ENCODE data around the gene SRL. TPM values are rescaled to one million over a fixed set of nuclear protein-coding genes. Genes with fewer than 3 reads are reported as not detected.

SRL gene
- total and polyA plus RNA-seq, 7 experiments from 2014 or later: not detected

DNA sequence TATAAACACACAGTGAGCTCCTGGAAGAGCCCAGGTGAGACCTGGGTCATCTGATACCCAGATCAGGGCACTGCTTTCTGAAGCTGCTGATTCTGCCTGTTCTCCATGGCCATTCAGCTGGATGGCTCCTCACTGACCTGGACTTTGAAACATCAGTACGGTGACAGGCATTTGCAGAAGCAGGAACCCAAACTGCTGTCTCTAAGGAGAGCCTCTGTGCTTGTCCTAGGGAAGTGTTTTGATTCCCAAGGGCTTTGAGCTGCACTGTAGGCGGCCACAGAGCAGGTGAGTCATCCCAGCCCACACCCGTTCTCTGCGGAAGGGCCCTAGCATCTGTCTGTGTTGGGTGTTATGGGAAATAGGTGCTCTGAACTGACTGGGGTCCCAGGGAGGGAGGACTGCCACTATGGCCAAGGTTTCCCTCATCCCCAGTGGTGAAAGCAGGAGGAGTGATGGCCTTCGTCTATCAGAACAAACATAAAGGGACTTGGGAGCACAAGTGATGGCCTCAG, 64.9 kb downstream of the SRL start:
- no peaks in the 10 kb centered on the region for H3K36me3 Mint-ChIP-seq
- CTCF ChIA-PET: interaction anchor here (0.7 kb wide), 1 partner anchor 787 kb away, joined by 3 read pairs; no protein-coding TSS in a partner anchor
- Histone ChIP-seq H3K4me3 (ENCODE audit: low read length) (no peak overlapping the region), H3K9me3 (ENCODE audit: control insufficient read depth in 2 of 3, low read length in 3 of 3) (no peaks in the 10 kb centered on the region), H3K27ac (ENCODE audit: low read depth, low read length) (no peak overlapping the region), H3K4me1 (ENCODE audit: control insufficient read depth in 2 of 2, insufficient read depth in 2 of 2, low read length in 2 of 2) (no peaks in the 10 kb centered on the region), H3K36me3 (ENCODE audit: control insufficient read depth in 2 of 3, insufficient read depth in 3 of 3, low read length in 3 of 3) (no peaks in the 10 kb centered on the region), H3K27me3 (ENCODE audit: control insufficient read depth in 2 of 2, insufficient read depth in 2 of 2, low read length in 2 of 2) (no peaks in the 10 kb centered on the region)
- POLR2A ChIA-PET: no interaction called here
- intact Hi-C loops (cut with micrococcal nuclease): no loop called here
- H3K9me3 Mint-ChIP-seq: peaks cover 0 to 2% (median 0%) of the 10 kb centered on the region in 11 donors
- peaks cover 0 to 12% (median 0%) of the 10 kb centered on the region in 5 donors for H3K27me3 Mint-ChIP-seq
- no peak for ATAC-seq
- H3K27ac Mint-ChIP-seq: no peak overlapping the region
- H3K4me1 Mint-ChIP-seq: peaks cover 0 to 6% (median 0%) of the 10 kb centered on the region in 7 donors
- H3K4me3 Mint-ChIP-seq: no peak overlapping the region
- no peak for DNase-seq

DNA sequence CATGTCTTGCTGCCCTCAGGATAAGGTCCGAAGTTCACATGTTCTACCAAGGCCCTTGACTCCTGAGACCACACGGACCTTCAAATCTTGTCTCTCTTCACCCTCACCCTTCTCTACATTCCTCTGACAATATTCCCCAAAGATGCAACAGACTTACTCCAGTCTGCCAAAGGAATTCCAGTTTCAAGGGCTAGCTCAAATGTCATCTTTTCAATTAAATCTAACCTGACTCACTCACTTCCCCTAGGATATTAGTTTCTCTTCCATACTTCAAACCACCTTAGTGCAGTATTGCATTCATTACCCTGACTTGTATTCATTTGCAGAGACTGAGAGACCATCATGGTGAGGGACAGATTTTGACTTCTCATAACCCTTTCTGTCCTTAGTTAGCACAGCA, 66.0 kb downstream of the SRL start:
- ChIA-PET POLR2A (no interaction called here), CTCF (no interaction called here)
- peaks cover 0 to 3% (median 0%) of the 10 kb centered on the region in 7 donors for H3K4me1 Mint-ChIP-seq
- no peak for ATAC-seq
- H3K27me3 Mint-ChIP-seq: peaks cover 0 to 8% (median 0%) of the 10 kb centered on the region in 5 donors
- H3K9me3 Mint-ChIP-seq: peaks cover 0 to 2% (median 0%) of the 10 kb centered on the region in 11 donors
- no peak overlapping the region for H3K27ac Mint-ChIP-seq
- no peaks in the 10 kb centered on the region for H3K4me1 ChIP-seq (ENCODE audit: control insufficient read depth in 2 of 2, insufficient read depth in 2 of 2, low read length in 2 of 2)
- H3K36me3 Mint-ChIP-seq: no peaks in the 10 kb centered on the region
- no peak overlapping the region for H3K27ac ChIP-seq (ENCODE audit: low read depth, low read length)
- no peak for DNase-seq
- H3K9me3 ChIP-seq (ENCODE audit: control insufficient read depth in 2 of 3, low read length in 3 of 3): no peaks in the 10 kb centered on the region
- no peak overlapping the region for H3K4me3 Mint-ChIP-seq
- intact Hi-C loops (cut with micrococcal nuclease): no loop called here
- H3K4me3 ChIP-seq (ENCODE audit: low read length): no peak overlapping the region
- H3K36me3 ChIP-seq (ENCODE audit: control insufficient read depth in 2 of 3, insufficient read depth in 3 of 3, low read length in 3 of 3): no peaks in the 10 kb centered on the region
- no peaks in the 10 kb centered on the region for H3K27me3 ChIP-seq (ENCODE audit: control insufficient read depth in 2 of 2, insufficient read depth in 2 of 2, low read length in 2 of 2)

DNA sequence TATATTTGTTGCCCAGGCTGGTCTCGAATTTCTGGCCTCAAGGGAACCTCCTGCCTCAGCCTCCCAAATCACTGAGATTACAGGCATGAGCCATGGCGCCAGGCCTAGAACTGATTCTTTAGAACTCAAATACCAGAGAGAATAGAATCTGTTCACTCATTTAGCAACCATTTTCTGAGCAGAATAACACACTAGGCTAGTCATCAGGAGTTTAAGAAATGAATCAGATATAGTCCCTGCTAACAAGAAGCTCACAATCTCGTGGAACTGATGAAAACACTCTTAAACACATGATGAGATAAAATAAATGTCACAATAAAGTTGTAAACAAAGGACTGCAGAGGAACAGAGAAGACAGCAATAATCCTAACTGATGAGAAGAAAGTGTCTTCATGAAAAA, 69.8 kb downstream of the SRL start:
- no peaks in the 10 kb centered on the region for H3K9me3 ChIP-seq (ENCODE audit: control insufficient read depth in 2 of 3, low read length in 3 of 3)
- H3K4me1 Mint-ChIP-seq: peaks cover 0 to 7% (median 0%) of the 10 kb centered on the region in 7 donors
- H3K27me3 Mint-ChIP-seq: peaks cover 0 to 5% (median 0%) of the 10 kb centered on the region in 5 donors
- DNase-seq (no peak), ATAC-seq (no peak)
- no peak overlapping the region for H3K27ac Mint-ChIP-seq
- POLR2A ChIA-PET: no interaction called here
- no peaks in the 10 kb centered on the region for H3K27me3 ChIP-seq (ENCODE audit: control insufficient read depth in 2 of 2, insufficient read depth in 2 of 2, low read length in 2 of 2)
- H3K9me3 Mint-ChIP-seq: no peaks in the 10 kb centered on the region
- intact Hi-C loops (cut with micrococcal nuclease): no loop called here
- H3K4me1 ChIP-seq (ENCODE audit: control insufficient read depth in 2 of 2, insufficient read depth in 2 of 2, low read length in 2 of 2): no peaks in the 10 kb centered on the region
- H3K4me3 ChIP-seq (ENCODE audit: low read length): no peak overlapping the region
- no peak overlapping the region for H3K4me3 Mint-ChIP-seq
- no peaks in the 10 kb centered on the region for H3K36me3 Mint-ChIP-seq
- CTCF ChIA-PET: no interaction called here
- H3K27ac ChIP-seq (ENCODE audit: low read depth, low read length): no peak overlapping the region
- H3K36me3 ChIP-seq (ENCODE audit: control insufficient read depth in 2 of 3, insufficient read depth in 3 of 3, low read length in 3 of 3): no peaks in the 10 kb centered on the region

DNA sequence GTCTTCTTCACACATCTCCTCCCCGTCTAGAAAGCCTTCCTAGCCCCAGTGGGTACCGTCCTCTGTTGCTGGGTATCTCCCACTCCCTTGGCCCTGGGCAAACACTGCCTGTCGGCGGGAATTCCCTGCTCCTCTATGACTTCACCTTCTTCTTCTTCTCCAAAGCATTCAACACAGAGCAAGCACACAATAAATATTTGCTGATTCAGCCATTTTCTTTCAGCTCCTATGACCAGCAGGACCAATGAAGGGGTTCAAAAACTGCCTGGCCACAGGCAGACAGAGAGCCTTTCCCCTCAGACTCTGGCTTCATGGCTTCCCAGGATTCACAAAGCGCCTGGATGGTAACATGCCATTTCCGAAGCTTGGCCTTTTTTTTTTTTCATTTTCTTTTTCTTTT, 72.5 kb downstream of the SRL start:
- no peaks in the 10 kb centered on the region for H3K36me3 Mint-ChIP-seq
- peaks cover 0 to 7% (median 0%) of the 10 kb centered on the region in 7 donors for H3K4me1 Mint-ChIP-seq
- DNase-seq (no peak), ATAC-seq (no peak)
- no peaks in the 10 kb centered on the region for H3K4me1 ChIP-seq (ENCODE audit: control insufficient read depth in 2 of 2, insufficient read depth in 2 of 2, low read length in 2 of 2)
- ChIA-PET POLR2A (no interaction called here), CTCF (no interaction called here)
- H3K27me3 Mint-ChIP-seq: peaks cover 0 to 5% (median 0%) of the 10 kb centered on the region in 5 donors
- no peaks in the 10 kb centered on the region for H3K9me3 ChIP-seq (ENCODE audit: control insufficient read depth in 2 of 3, low read length in 3 of 3)
- H3K27ac ChIP-seq (ENCODE audit: low read depth, low read length): no peak overlapping the region
- no peak overlapping the region for H3K4me3 Mint-ChIP-seq
- no peaks in the 10 kb centered on the region for H3K27me3 ChIP-seq (ENCODE audit: control insufficient read depth in 2 of 2, insufficient read depth in 2 of 2, low read length in 2 of 2)
- H3K27ac Mint-ChIP-seq: no peak overlapping the region
- H3K36me3 ChIP-seq (ENCODE audit: control insufficient read depth in 2 of 3, insufficient read depth in 3 of 3, low read length in 3 of 3): no peaks in the 10 kb centered on the region
- H3K4me3 ChIP-seq (ENCODE audit: low read length): no peak overlapping the region
- intact Hi-C loops (cut with micrococcal nuclease): no loop called here
- H3K9me3 Mint-ChIP-seq: no peaks in the 10 kb centered on the region

DNA sequence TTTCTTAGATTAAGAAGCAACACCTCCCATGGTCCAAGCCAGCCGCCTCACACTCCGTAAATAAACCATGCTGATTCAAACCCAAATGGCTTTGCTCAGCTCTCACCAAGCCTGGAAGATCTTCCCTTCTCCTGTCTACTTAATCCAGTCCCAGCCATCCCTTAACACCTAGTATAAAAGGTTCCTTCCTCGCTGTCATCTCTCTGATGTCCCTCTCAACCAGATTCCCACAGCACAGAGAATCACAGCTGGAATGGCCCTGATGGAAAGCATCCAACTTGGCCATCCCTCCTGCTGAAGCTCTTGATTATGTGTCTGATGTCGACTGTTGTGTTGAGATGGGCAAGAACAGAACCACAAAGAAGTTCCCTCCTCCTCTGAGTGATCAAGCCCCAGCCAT, 75.1 kb downstream of the SRL start:
- POLR2A ChIA-PET: no interaction called here
- H3K4me1 Mint-ChIP-seq: peaks cover 0 to 3% (median 0%) of the 10 kb centered on the region in 7 donors
- Histone ChIP-seq H3K27me3 (ENCODE audit: control insufficient read depth in 2 of 2, insufficient read depth in 2 of 2, low read length in 2 of 2) (no peaks in the 10 kb centered on the region), H3K9me3 (ENCODE audit: control insufficient read depth in 2 of 3, low read length in 3 of 3) (no peaks in the 10 kb centered on the region), H3K27ac (ENCODE audit: low read depth, low read length) (no peak overlapping the region), H3K36me3 (ENCODE audit: control insufficient read depth in 2 of 3, insufficient read depth in 3 of 3, low read length in 3 of 3) (no peaks in the 10 kb centered on the region), H3K4me3 (ENCODE audit: low read length) (no peak overlapping the region), H3K4me1 (ENCODE audit: control insufficient read depth in 2 of 2, insufficient read depth in 2 of 2, low read length in 2 of 2) (no peaks in the 10 kb centered on the region)
- intact Hi-C loops (cut with micrococcal nuclease): no loop called here
- CTCF ChIA-PET: interaction anchor here (0.6 kb wide), 1 partner anchor 159 kb away, joined by 5 read pairs; no protein-coding TSS in a partner anchor
- peaks cover 0 to 5% (median 0%) of the 10 kb centered on the region in 5 donors for H3K27me3 Mint-ChIP-seq
- ATAC-seq (no peak), DNase-seq (no peak)
- H3K4me3 Mint-ChIP-seq: no peak overlapping the region
- no peaks in the 10 kb centered on the region for H3K36me3 Mint-ChIP-seq
- H3K9me3 Mint-ChIP-seq: no peaks in the 10 kb centered on the region
- H3K27ac Mint-ChIP-seq: peak overlapping the region in 1 of 9 donors; percentile 42

DNA sequence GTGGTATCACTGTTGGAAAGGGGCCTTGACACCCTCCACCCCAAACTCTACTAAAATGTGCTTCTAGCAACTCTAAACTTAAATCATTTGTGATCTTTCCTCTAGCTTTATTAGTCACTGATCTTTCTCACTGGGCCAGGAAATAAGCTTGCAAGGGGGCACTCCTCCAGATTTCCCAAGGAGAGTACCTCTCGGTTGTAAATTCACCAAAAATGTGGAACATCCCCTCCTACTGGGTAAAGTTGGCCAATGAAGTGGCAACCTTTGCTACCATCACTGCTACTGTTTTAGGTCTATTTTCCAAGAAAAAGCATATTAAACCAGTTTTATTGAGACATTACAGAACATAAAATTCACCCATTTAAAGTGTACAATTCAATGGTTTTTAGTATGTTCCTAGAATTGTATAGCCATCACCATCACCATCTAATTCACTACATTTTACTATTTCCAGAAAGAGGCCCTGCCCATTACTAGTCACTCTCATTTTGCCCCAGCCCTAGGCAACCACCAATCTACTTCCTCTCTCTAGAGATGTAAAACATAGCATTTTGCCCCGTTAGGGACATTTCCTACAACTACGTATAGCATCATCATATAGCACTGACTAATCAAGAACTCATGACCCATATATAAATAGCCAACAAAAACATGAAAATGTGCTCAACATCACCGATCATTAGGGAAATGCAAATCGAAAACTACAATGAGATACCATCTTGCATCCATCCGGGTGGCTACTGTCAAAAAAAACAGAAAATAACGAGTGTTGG, 81.0 kb downstream of the SRL start:
- Mint-ChIP-seq H3K4me3 (no peak overlapping the region), H3K36me3 (no peaks in the 10 kb centered on the region), H3K4me1 (peaks cover 0 to 8% (median 0%) of the 10 kb centered on the region in 7 donors), H3K27me3 (peaks cover 0 to 9% (median 0%) of the 10 kb centered on the region in 5 donors), H3K27ac (no peak overlapping the region), H3K9me3 (peaks cover 0 to 2% (median 0%) of the 10 kb centered on the region in 11 donors)
- intact Hi-C loops (cut with micrococcal nuclease): no loop called here
- Histone ChIP-seq H3K27ac (ENCODE audit: low read depth, low read length) (no peak overlapping the region), H3K36me3 (ENCODE audit: control insufficient read depth in 2 of 3, insufficient read depth in 3 of 3, low read length in 3 of 3) (no peaks in the 10 kb centered on the region), H3K4me3 (ENCODE audit: low read length) (no peak overlapping the region), H3K9me3 (ENCODE audit: control insufficient read depth in 2 of 3, low read length in 3 of 3) (no peaks in the 10 kb centered on the region), H3K4me1 (ENCODE audit: control insufficient read depth in 2 of 2, insufficient read depth in 2 of 2, low read length in 2 of 2) (no peaks in the 10 kb centered on the region), H3K27me3 (ENCODE audit: control insufficient read depth in 2 of 2, insufficient read depth in 2 of 2, low read length in 2 of 2) (no peaks in the 10 kb centered on the region)
- CTCF ChIA-PET: no interaction called here
- DNase-seq (no peak), ATAC-seq (peak; percentile 92)
- POLR2A ChIA-PET: no interaction called here

DNA sequence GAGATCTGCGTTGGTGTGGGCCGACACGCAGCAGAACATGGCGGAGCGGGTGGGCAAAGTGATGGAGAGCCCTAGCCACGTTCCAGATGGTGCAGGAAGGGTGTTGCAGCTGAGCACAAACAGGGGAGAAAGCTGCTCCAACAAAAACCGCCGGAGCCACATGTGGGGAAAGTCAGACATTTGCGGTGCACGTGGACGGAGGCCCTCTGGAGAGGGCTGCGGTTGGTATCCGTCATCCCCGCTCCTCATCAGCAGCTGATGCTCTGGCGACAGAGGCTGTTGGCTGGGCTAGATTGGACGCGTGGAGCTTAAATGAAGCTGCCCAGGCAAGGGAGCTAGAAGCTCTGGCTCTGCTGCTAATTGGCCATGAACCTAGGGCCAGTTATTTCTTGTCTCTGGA, 82.2 kb downstream of the SRL start:
- H3K36me3 ChIP-seq (ENCODE audit: control insufficient read depth in 2 of 3, insufficient read depth in 3 of 3, low read length in 3 of 3): no peaks in the 10 kb centered on the region
- no peaks in the 10 kb centered on the region for H3K4me1 ChIP-seq (ENCODE audit: control insufficient read depth in 2 of 2, insufficient read depth in 2 of 2, low read length in 2 of 2)
- peaks cover 0 to 3% (median 0%) of the 10 kb centered on the region in 11 donors for H3K9me3 Mint-ChIP-seq
- no peak overlapping the region for H3K27ac Mint-ChIP-seq
- no peak overlapping the region for H3K27ac ChIP-seq (ENCODE audit: low read depth, low read length)
- H3K36me3 Mint-ChIP-seq: no peaks in the 10 kb centered on the region
- ChIA-PET POLR2A (no interaction called here), CTCF (no interaction called here)
- peaks cover 0 to 8% (median 0%) of the 10 kb centered on the region in 7 donors for H3K4me1 Mint-ChIP-seq
- intact Hi-C loops (cut with micrococcal nuclease): no loop called here
- ATAC-seq: no peak
- no peak for DNase-seq
- peaks cover 0 to 10% (median 0%) of the 10 kb centered on the region in 5 donors for H3K27me3 Mint-ChIP-seq
- H3K27me3 ChIP-seq (ENCODE audit: control insufficient read depth in 2 of 2, insufficient read depth in 2 of 2, low read length in 2 of 2): no peaks in the 10 kb centered on the region
- no peak overlapping the region for H3K4me3 ChIP-seq (ENCODE audit: low read length)
- no peak overlapping the region for H3K4me3 Mint-ChIP-seq
- no peaks in the 10 kb centered on the region for H3K9me3 ChIP-seq (ENCODE audit: control insufficient read depth in 2 of 3, low read length in 3 of 3)

Data from naive thymus-derived CD4-positive, alpha-beta T cell (primary cell).